NCI-H2227 treated with DMSO at 0.1 percent for 48 hours (cell line): ENCODE measurements around the gene TBC1D1.
A peak's percentile ranks its signal among the peaks of the same experiment; 100 is the strongest.

Source experiments
- DNase-seq: peaks from one replicate; lab custom pipeline; 2025; lab: John Stamatoyannopoulos, UW

TBC1D1 gene

DNA sequence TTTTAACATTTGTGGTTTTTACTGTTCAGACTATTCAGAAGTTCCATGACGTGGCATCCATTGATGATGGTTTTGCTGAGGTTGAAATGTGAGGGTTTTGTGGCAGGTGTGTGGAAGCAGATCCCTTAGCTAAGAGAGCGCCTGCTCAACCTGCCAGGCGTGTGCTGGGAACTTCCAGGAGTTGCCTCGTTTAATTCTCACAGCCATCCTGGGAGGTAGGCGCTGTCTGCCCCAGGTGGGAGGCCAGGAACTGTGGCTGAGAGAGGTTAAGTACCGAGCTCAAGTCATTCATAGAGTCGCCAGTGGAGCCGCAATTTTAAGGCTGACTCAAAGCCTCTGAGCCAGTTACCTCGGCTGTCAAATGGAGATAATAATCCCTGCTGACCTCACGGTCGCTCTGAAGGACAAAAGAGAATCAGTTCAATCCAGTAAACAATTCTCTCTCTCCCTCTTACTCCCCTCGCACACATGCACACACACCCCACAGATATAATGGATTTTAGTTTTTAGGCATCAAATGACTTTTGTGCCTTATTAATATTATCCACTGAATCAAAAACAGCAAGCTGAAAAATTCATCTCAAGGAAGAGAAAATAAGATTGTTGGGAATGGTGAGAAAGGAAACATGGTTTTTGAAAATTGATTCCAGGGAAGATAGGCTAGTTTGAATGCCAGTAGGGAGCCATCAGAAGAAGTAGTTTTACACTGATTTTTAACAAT, 240.6 kb downstream of the TBC1D1 start:
- DNase-seq = peak; percentile 43

DNA sequence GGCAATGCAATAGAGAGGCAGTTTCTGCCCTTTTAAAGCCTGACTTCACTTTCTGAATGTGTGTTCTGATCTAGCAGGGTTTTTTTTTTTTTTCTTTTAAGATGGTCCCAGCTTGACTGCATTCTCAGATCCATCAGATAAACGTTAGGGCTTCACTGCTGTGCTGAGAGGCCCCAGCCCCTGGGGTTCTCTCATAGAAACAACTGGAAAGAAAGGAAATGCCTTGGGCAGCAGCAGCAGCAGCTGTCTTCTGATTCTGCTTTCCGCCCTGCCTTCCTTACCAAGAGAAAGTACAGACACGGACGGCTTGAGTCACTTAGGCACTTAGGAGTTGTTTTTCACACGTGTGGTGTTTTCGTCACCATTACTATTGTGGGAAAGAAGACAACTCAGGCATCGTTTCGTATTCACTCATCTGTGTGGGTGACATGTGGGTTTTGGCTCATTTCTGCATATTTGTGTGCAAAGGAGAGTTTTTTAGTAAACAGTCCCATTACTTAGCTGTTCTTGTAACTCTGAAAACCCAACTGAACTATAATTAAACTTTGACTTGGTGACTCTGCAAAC, 241.3 kb downstream of the TBC1D1 start:
- peak; percentile 7 for DNase-seq

DNA sequence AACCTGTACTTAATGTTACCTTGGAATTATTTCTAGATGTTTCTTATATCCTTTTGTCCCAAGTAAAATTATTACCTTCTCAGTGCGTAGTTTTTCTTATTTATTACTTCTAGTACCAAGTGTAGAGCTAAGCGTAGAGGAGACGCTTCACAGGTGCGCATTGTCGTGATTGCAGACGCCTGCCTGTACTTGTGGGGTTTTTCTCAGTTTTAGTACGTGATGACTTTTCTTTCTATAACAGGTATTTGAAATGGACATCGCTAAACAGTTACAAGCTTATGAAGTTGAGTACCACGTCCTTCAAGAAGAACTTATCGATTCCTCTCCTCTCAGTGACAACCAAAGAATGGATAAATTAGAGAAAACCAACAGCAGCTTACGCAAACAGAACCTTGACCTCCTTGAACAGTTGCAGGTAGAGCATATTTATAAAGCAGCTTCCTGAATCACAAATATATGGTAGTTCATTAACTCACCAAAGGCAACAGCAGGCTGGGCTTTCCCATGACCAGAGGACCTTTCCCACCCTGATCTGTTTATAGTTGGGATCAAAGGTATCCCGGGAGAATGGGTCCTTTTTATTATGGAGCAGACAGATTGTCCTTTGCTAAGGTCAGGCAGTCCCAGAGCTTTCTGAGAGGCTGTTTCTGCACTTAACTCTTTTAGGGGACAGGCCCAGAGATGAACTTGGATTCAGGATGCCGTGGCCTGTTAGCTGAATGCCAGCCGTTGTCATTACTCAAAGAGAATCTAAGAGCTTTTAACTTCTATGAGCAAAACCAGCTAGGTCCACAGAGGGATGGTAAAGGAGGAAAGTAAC, 242.2 kb downstream of the TBC1D1 start:
- DNase-seq = no peak

DNA sequence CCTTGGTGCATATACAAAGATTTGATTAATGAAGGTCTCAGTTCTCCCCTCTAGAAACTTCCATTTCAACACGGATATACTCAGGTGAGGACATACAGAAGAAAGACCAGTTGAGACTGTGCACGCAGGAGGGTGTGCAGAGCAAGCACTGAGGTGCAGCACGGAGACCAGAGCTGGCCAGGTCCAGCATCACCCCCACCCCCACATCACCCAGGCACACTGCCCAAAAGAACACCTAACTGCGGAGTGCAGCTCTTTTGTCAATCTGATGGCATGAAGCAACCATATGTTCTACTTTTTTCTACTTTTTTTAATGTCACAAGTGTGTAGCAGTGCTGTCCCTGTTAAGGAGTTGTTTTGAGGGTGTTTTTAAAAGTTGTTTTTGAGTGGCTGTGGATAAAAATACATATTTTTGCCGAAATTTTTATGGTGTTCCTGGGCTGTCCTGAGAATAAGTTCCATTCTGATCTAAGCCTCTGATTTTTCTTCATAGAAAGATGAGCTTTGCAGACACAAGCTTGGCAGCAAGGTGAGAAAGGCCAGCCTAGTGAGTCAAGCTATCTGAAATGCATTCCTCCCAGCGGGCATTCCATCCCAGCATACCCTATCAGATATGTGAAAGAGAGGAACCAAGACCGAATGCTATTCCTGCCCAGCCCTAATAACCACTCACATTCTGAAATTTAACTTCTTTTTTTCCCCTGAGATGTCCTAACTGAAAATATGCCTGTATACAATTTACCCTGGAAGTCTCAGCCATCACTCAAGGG, 243.0 kb downstream of the TBC1D1 start:
- no peak for DNase-seq

DNA sequence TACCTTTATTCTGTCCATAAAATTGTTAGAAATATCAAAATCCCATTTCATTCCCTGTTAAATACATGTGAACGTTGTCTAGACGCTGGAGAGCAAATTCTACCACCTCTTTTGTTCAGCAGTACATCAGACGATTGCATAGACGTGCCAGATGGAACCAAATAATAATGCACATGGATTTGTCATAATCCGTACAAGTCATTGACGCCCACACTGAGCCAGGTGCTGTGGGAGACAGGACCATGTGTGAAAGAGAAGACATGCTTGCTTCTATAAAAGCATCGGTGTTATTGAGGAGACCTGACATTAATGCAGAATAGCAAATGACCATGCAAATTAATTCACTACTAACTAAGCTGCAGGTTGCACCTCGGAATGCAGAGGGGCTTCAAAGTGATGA, 244.3 kb downstream of the TBC1D1 start:
- DNase-seq = no peak

DNA sequence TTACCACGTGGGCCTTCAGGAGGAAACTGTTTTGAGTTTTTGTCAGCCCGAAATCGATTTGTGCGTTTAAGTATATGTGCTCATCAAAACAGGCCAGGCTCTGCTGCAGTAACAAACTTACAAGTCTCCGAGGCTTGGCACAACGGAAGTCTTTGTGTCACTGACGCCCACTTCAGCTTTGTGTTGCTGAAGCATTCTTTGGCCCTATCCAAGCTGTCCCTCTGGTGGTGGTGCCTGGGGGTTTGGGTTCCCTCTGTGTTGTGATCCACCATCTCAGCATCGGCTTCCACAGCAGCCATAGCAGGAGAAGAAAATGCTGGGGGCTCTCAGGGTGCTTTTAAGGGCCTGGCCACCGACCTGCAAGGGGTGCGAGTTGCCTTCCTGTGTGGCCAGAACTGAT, 245.7 kb downstream of the TBC1D1 start:
- no peak for DNase-seq

DNA sequence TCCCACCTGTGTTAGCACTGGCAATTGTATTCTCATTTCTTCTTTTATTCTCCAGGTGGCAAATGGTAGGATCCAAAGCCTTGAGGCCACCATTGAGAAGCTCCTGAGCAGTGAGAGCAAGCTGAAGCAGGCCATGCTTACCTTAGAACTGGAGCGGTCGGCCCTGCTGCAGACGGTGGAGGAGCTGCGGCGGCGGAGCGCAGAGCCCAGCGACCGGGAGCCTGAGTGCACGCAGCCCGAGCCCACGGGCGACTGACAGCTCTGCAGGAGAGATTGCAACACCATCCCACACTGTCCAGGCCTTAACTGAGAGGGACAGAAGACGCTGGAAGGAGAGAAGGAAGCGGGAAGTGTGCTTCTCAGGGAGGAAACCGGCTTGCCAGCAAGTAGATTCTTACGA, 246.2 kb downstream of the TBC1D1 start:
- no peak for DNase-seq

DNA sequence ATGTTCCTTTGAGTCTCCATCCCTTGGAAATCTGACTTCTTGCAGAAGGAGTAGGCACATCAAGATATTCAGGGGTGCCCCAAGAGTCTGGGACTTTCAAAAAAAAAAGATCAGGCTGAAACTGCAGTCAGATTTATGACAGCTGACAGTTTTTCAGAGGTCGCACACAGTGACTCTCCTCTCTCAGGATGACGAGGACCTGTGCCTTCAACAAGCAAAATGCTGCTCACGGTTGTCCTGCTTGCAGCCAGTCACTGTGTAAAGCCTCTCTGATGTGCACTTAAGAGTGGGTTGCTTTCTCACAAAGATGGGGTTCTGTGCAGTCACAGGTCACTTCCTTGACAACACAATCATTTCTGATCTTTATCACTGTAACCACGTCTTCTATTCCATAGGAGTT, 247.5 kb downstream of the TBC1D1 start:
- no peak for DNase-seq

DNA sequence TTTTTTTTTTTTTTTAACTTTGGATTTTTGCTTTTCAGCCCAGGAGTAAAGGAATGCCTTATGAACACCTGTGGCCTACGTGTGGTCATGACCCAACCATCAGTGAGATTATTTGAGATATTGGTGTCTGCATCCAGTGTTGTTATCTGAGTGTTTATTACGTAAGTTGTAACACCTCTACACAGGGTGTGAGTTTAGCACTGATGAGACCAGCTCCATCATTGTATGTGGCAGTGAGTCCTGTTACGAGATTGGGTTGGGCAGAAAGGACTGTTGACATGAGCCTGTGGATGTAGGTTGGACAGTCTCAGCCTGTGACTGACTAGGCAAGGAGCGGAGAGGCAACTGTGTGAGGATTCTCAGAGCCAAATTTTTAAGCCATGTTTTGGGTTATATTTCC, 248.3 kb downstream of the TBC1D1 start:
- DNase-seq = no peak

DNA sequence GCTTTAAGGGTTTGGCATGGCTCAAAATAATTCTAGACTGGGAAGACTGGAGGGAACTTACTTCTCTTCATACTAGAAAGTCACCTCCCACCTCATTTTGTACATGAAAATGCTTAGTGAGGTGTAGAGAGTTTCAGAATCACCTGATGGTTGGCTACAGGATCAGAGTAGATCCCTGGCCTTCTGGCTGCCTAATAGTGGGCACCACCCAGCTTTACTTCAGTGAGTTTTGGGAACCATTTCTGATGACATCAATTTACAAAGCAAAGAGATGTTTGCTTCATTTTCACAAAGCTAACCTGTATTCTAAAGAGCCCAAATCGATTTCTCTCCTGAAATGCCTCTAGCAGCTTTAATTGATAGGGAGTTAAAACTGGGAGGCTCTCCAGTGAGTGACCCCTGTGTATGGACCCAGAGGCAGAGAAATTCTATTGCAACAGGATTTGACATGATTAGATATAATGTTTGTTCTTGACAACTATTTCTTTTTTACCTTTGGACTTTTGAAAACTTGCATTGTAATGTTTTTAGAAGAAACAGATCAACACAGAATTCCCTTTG, 249.8 kb downstream of the TBC1D1 start:
- DNase-seq = no peak

DNA sequence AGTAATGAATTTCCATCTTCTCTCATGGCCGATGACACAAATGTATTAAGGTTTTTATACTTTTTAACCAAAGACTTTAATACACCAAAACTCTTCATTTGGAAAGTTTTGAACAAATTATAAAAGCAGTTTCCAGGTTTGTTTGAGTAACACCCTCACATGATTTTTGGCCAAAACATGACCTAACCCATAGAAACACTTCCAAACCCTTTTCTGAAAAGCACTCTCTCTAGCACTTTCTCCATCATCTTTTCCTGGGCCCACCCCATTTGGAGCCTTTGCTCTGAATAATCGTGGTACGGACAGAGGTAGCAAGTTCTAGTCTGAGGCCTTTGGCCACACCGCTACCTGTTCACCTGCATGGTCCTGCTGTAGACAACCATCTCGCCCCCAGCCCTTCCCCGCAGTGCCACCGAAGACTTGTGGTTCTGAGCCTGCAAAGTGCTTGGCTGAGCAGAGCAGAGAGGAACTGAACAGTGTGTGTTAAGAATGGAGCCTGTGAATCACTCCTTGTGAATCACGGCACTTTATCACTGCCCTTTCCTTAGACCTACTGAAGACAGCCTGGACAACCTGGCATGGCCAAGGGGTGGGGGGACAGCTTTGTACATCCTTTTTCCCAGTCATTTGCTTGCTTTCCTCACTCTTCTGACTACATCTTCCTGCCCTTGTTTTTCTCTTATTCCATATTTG, 251.1 kb downstream of the TBC1D1 start:
- DNase-seq = no peak

DNA sequence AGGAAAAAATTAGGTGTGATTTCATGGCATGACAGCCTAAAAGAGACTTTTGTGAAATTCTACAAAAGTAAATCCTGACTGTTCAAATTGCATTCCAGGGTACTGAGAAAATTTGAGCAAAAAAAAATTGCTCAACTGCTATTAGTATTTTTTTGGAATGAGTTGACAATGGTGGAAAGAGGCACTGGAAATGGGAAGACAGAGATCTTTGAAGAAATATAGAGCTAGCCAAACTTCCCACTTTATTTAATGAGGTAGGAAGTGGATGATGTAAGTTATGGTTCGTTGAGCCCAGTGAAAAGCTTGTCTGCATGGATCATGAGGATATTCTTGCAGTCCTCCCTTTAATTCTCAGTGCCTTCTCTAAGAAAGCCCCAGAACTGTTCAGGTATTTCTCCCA, 253.1 kb downstream of the TBC1D1 start:
- DNase-seq = no peak

DNA sequence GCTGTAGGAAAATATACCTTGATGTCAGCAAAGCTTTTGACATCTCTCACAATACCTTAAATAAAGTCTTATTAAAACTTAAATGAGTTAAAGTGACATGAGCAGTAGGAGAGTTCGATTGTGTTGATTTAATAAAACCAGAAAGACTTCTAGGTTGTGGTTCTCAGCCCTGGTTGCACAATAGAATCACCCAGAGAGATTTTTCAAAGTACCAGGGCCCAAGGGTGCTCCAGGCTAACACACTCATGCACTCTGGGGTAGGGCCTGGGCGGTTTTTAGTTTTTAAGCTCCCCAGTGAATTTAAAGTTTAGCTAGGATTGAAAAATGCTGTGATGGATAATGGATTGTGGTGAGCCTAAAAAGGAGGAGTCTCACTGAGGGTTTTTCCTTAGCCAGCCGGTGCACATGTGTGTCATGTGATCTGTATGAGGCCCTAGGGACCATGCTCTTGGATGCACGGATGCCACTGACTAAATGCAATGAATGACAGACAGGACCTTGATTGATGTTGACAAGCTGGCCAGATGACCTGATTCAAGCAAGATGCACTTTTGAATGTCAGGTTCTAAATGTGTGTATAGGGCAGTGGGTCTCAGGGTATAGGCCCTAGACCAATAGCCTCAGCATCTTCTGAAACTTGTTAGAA, 254.3 kb downstream of the TBC1D1 start:
- no peak for DNase-seq

DNA sequence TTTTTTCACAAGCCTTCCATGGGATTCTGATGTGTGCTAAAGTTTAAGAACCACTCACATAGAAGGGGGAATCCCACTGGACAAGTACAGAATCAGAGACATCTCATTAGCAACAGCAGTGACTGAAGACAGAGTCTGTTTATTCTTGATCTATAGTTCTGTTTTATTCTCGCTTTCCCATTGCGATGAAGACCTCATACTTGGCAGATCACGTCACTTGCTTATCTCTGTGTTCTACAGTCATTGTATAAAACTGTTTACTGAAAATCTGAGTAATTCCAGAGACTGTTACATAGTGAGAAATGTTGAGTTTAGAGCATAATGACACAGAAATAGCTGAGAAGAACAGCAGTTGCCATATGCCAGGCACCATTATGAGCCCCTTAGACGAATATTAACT, 254.9 kb downstream of the TBC1D1 start:
- no peak for DNase-seq

DNA sequence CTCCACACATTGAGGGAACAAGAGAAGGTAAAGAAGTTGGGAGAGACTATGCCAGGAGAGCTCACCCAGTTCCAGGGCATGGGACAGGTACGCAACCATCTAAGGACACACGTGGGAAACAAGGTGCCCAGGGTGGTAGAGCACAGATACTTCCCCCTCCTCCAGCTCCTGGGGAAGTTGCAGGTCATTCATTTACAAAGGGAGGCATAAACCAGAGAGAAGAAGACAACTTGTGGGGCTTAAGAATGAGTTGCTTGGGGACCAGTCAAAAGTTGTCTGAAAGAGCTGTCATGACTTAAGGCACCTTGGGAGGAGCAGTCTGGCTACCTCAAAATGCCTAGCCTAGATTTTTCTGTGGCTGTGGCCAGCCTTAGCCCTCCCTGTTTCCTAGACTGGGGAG, 255.5 kb downstream of the TBC1D1 start:
- no peak for DNase-seq

DNA sequence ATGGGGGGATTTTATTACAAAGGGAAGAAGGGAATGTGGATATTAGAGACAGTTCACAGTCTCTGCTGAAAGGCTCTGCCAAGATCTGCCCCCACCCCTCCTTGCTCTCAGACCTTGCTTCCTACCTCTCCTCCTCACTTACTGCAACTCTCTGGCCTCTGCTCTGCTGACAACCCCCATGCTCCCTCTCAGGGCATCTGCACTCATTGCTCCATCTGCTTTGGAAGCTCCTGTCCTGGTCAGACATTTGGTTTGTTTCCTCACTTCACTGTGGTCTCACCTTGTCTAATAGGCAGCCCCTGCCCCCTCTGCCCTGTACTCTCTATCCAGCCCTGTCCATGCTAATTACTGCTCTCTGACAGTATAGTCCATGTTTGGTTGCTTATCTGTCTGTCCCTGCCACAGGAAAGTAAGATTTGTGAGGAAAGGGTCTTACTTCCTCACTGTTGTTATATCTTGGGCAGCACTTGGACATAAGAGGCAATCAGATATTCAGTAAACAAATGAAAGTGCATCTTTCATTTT, 258.6 kb downstream of the TBC1D1 start:
- DNase-seq = no peak

DNA sequence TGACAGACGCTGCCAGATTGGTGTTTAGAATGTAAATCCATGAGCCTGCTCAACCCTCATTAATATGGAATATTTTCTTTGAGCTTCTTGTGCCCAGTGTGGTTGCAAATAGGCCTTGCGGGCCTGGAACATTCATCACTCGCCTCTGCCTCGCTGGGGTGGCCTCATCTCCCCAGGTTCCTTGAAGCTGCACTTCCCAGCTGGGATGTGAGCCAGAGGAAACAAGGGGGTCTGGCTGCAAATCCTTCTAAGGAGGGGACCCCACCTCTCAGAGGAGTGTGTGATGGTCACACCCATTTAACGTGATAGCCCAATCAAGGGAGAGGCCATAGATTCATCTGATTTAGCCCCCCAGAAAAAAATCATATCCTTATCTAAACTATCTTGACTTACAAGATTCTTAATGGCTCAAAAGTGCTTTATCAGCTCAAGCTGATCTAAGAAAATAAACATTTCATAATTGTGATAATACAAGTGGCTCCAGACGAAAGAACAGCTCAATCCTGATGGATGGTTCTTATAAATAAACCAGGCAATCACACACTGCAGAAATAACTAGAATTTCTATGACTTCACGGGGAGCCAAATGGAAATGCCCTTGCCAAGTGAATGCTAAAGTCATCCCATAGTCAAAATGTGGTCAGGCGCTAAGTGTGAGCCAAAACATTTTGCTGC, 259.2 kb downstream of the TBC1D1 start:
- no peak for DNase-seq

DNA sequence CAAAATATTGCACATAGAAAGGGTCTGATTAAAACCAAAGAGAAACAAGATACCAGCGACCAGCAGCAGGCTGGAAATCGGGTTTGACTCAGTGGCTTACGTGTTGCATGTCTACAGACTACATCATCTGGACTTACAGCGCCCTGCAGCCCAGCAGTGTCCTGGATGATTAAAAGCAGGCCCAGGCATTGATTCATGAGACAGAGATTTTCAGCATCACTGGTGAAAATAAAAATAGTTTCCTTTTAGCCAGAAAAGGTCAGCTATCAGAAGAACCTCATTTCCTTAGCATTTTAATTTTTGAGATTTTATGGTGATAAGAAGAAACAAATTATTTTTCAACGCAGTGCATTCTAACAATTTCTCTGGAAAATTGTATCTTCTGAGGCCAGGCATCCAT, 259.9 kb downstream of the TBC1D1 start:
- no peak for DNase-seq

DNA sequence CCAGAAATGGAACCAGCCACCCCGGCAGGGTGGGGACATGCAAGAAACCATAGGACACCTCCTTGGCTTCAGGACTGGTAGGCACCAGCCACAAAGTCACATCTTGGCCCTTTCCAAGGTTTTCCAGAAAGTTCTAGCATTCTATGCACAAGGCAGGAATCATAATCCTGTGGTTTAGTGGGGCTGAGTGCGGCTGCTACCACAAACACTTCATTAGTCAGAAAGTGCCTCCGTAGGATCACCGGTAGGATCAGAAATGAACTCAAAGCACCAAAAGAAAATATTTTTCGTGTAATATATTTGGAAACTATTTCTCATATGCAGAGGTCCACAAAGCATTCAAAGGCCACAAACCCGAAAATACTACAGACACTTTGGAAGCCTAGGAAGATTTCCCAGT, 261.0 kb downstream of the TBC1D1 start:
- DNase-seq = no peak

DNA sequence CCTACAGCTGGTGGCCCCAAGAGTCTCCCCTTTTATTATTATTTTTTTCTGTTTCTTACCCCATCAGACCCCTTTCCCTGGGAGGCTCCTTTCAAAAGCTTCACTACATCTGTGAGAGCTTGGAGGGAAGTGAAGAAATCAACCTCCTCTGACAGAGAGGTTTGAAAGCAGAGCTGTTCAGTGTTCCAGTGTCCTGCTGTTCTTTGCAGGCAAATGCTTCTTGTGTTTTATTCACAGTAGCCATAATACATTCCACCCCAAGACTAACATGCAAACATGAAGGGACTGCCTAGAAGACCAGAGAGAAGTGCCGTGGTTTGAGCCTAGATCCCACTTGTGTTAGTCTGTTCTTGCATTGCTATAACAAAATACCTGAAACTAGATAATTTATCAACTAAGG, 261.4 kb downstream of the TBC1D1 start:
- DNase-seq = no peak
